GM19452 (cell line): Measurements from ENCODE around the gene MCC.
A peak's percentile ranks its signal among the peaks of the same experiment; 100 is the strongest.

Experiments used
- ATAC-seq: cut with Tn5 transposase; IDR thresholded peaks from one replicate; pipeline ENCODE4 v1.9.1; 2021; ENCODE audit not compliant: unreplicated experiment

MCC gene

GRCh38 chr5:113487781-113488644 lies at the start of gene MCC:
Gene MCC, minus strand, starts transcription at chr5:113488453.
- no peak for ATAC-seq

- ATAC-seq, result no peak
Observed at GRCh38 chr5:113531481-113532159, 43.4 kb upstream of the MCC start.

DNA sequence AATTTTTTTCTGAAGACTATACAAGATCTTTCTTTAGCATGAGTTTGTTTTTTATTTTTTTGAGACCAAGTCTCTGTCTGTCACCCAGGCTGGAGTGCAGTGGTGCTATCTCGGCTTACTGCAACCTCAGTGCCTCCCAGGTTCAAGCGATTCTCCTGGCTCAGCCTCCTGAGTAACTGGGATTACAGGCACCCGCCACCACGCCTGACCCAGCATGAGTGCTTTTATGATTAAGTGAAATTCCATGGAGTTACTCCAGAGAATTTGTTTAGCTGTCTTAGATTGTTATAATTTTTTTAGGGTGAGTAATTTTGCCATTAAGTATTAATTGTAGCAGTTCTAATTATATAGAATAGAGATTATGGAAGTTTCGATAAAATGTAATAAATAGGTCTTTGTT lies 39.5 kb upstream of the MCC start:
- ATAC-seq, result no peak

DNA sequence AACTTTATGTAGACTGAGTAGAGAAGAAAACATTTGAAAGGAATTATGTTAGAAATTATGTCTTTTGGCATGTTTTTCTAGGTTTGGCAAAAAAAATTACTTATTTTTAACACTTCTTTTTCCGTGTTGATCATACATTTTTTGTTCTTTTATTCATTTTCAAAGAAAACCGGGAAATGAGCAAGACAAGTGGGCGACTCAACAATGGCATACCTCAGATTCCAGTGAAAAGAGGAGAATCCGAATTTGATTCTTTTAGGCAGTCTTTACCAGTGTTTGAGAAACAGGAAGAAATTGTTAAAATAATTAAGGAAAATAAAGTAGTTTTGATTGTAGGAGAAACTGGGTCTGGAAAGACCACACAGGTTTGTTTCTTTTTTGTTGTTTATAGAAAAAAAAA lies 38.2 kb upstream of the MCC start:
- no peak for ATAC-seq

DNA sequence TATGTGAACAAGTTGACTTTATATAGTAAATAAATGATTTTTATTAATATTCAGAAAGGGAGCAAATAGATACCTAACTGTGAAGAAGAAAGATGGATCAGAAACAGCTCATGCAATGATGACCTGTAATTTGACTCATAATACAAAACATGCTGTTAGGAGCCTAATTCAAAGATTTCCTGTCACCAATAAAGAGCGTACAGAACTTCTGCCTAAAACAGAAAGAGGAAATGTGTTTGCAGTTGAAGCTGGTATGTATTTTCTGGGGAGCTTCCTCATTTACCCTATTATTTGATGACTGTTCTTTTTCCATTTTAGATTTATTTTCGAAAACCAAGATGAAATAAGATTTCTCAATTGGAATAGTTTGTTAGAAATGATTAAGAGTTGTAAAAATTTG lies 36.7 kb upstream of the MCC start:
- ATAC-seq, result peak; percentile 57

GRCh38 chr5:113523168-113523567 lies 34.9 kb upstream of the MCC start:
- ATAC-seq, result no peak

- no peak for ATAC-seq
Observed at GRCh38 chr5:113520899-113521298, 32.6 kb upstream of the MCC start.

DNA sequence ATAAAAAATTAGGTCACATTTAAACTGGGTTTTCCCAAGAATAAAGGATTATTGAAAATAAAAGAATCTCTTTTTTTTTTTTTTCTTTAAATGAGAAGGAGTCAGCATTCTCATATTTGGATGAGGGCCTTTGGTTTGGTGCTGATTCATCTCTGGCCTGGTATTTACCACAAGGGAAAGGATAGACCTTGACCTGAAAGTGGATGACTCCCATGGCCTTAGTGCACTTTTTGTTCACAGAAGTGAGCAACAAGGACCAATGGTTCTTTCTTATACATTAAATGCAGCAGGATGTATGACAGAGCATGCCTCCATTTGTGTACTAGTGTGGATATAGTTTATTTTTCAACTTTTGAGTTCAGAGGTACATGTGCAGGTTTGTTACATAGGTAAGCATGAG lies 32.2 kb upstream of the MCC start:
- peak; percentile 62 for ATAC-seq

GRCh38 chr5:113519412-113519811 lies 31.2 kb upstream of the MCC start:
- no peak for ATAC-seq

- ATAC-seq, result no peak
Observed at GRCh38 chr5:113518884-113519283, 30.6 kb upstream of the MCC start.

DNA sequence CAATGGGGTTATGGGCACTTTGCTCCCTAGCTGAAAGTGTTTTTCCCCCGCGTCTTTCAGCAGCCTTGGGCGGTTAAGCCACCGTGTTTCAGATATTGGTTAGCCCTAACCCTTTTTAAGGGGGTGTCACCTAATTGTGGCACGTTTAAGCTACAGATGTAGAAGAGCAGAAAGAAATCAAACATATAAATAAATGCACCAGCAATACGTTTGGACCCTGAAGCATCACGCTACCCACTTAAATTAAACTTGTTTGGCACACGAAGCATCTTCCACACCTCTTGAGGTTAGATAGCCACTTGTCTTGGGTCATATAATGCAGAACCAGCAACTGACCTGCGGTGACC lies 26.0 kb upstream of the MCC start:
- ATAC-seq, result no peak

DNA sequence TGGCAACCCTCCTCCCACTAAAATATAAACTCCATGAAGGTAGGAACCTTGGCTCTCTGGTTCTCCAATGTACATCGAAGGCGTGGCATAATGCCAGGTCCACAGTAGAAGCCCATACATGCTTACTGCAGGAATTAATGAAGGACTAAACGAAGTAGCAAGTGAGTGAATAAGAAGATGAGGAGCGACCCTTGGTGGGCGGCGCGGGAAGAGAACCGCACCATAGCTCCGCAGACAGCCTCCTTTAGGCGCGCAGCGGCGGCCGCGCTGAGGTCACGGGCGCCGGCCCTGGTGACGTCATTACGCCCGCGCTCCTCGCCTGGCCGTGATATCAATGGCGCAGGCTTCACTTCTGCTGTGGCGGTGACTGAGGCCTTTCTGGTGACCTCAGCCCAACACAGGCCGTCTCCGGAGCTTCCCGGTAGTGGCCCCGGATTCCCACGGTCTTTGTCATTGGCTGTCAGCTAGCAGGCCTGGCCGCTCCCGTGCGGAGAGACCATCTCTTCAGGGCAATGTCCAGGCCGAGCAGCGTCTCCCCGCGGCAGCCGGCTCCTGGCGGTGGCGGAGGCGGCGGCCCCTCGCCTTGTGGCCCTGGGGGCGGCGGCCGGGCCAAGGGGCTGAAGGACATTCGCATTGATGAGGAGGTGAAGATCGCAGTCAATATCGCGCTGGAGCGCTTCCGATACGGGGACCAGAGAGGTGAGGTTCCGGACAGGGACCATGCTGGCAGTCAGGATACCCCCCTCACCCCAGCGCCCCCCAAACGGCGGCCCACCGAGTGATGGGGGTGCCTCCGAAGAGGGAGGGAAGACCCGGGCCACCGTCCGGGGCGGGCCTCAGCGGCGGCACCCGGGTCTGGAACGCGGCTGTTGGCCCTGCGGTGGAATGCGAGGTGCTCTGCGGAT lies 25.4 kb upstream of the MCC start, which contains the start of gene YTHDC2:
TSS of gene YTHDC2 (plus strand) at position 311 of the 905 bp plus-strand sequence. CDS start at position 513, 202 bp downstream.
- ATAC-seq, result peak; percentile 99

- ATAC-seq, result no peak
Observed at GRCh38 chr5:113512341-113512740, 24.1 kb upstream of the MCC start.

GRCh38 chr5:113510836-113511451 lies 22.7 kb upstream of the MCC start:
- ATAC-seq, result no peak

GRCh38 chr5:113508756-113509155 lies 20.5 kb upstream of the MCC start:
- no peak for ATAC-seq

- ATAC-seq, result no peak
Observed at GRCh38 chr5:113507601-113508000, 19.3 kb upstream of the MCC start.

GRCh38 chr5:113505181-113505580 lies 16.9 kb upstream of the MCC start:
- no peak for ATAC-seq

DNA sequence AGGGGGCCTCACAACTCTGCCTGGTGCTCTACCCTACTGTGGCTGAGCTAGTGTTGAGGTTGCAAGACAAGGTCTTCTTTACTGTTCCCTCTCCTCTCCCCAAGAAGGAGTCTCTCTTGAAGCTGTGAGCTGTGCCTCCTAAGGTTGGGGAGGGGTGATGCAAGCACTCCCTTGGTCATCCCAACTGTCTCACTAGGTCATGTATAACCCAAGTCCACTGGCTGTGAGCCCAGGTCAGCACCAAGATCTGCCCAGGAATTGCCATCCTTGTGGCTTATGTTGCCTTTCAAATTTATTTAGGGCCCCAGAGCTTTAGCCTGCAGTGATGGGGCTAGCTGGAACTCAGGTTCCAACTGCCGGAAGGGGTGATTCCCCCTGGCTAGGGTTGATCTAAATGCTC lies 14.9 kb upstream of the MCC start:
- no peak for ATAC-seq

DNA sequence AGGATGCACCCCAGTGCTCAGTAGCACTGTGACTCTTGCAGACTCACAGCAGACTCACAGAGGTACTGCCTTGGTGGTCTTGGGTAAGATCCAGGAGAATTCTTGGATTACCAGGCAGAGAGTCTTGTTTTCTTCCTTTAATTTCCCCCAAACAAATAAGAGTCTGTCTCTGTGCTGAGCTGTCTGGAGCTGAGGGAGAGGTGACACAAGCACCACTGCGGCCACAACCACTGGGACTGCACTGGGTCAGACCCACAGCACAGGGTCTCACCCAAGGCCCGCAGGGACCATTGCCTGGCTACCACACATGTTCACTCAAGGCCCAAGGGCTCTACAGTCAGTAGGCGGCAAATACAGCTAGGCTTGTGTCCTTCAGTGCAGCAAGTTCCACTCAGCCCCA lies 13.8 kb upstream of the MCC start:
- no peak for ATAC-seq

- ATAC-seq, result no peak
Observed at GRCh38 chr5:113495422-113495841, 7.2 kb upstream of the MCC start.

DNA sequence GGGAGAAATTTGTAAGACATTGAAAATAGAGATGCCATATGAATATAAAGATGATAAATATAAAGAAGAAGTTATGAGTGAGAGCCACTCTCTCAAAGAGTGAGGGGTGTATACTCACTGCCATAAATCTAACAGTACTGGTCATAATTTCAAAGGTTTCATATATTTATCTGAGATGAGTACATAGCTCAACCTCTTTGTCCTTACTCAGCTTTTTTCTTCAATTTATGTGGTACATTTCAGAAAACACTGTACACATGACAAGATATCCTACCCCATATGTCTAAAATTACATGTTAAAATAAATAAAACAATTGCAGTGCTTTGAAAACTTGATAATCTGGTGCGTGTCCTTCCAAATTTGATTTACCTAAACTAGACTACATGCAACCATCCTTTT lies 5.2 kb upstream of the MCC start:
- ATAC-seq, result no peak
